HepG2 (cell line): ENCODE data around the gene CDH13. TPM values are rescaled to one million over a fixed set of nuclear protein-coding genes. Genes with fewer than 3 reads are reported as not detected.
A peak's percentile ranks its signal among the peaks of the same experiment; 100 is the strongest.

Experiments used
- ATAC-seq: fragments of 200-7000 bp; cut with Tn5 transposase; 3 replicates; pipeline ENCODE4 v1.9.1; 2020; ENCODE audit warnings: mild to moderate bottlenecking, moderate library complexity
- BruUV-seq: library from RNA; stranded (reverse); fragments of 400-500 nt; replicated peaks from 2 replicates; lab custom pipeline; 2021; lab: Mats Ljungman, UMichigan
- CTCF ChIA-PET: fragments of 300-600 bp; formaldehyde crosslinking; extraction: SDS; loops from one replicate; lab custom pipeline; 2021; ENCODE audit warnings: low total read pairs, inconsistent platforms, low intra/inter-chr PET ratio; lab: Yijun Ruan, JAX
- POLR2A ChIA-PET: fragments of 350-600 bp; sonication (Branson Sonifier 250); formaldehyde crosslinking; loops from one replicate; lab custom pipeline; 2020; ENCODE audit warnings: antibody characterized with exemption, inconsistent platforms; lab: Yijun Ruan, JAX
- DNase-seq: peaks from one replicate; pipeline ENCODE4 v3.0.0-alpha.2; 2015; ENCODE audit warnings: low spot score
- FAIRE-seq: peaks from 3 replicates; lab custom pipeline; 2011; peaks lifted over from hg19 to GRCh38; lab: Jason Lieb, UNC
- H2AFZ ChIP-seq: one replicate; pipeline ENCODE4 v1.6.1; 2011; ENCODE audit warnings: low read length, inconsistent platforms
- H3K27ac ChIP-seq: fragments of 300-600 bp; 3 replicates; pipeline ENCODE4 v1.8.0; 2011; ENCODE audit warnings: mixed run types, mild to moderate bottlenecking, mixed read lengths, low read length, inconsistent platforms; ENCODE audit not compliant: insufficient read depth; ENCODE audit errors: extremely low read length
- H3K27me3 ChIP-seq, 2 experiments: fragments of 200-600 bp in 1 of 2; 2 replicates in 1 of 2; 3 replicates in 1 of 2; pipeline versions ENCODE4 v1.6.0 to v1.8.0; 2011; ENCODE audit warnings: low read length in 2 of 2, mild to moderate bottlenecking in 2 of 2, moderate library complexity in 2 of 2, inconsistent platforms in 1 of 2; ENCODE audit not compliant: insufficient read depth in 2 of 2, control insufficient read depth in 1 of 2
- H3K36me3 ChIP-seq, 2 experiments: fragments of 200-600 bp in 1 of 2; replicated peaks in 1 of 2; 2 replicates in 1 of 2; 3 replicates in 1 of 2; pipeline versions ENCODE4 v1.5.1 to v1.8.0; 2011; ENCODE audit warnings: low read length in 2 of 2, inconsistent platforms in 1 of 2; ENCODE audit not compliant: insufficient read depth in 2 of 2, control insufficient read depth in 1 of 2
- H3K4me1 ChIP-seq: 2 replicates; pipeline ENCODE4 v1.5.1; 2012; ENCODE audit warnings: low read length, inconsistent platforms; ENCODE audit not compliant: insufficient read depth
- H3K4me2 ChIP-seq: 2 replicates; pipeline ENCODE4 v1.6.0; 2011; ENCODE audit warnings: low read depth, low read length, inconsistent platforms
- H3K4me3 ChIP-seq, 3 experiments: fragments of 200-600 bp in 1 of 3; sonication (generic), shearing (Covaris generic) in 1 of 3; replicated peaks in 1 of 3; 2 replicates each; pipeline ENCODE4 v1.5.1; 2011 to 2016; ENCODE audit warnings: low read length in 3 of 3, inconsistent platforms in 2 of 3, low read depth in 2 of 3, mild to moderate bottlenecking in 2 of 3, control low read depth in 1 of 3, mixed read lengths in 1 of 3; ENCODE audit not compliant: insufficient read depth in 1 of 3
- H3K79me2 ChIP-seq: one replicate; pipeline ENCODE4 v1.6.1; 2011; ENCODE audit warnings: low read length, inconsistent platforms; ENCODE audit not compliant: insufficient read depth
- H3K9ac ChIP-seq: 2 replicates; pipeline ENCODE4 v1.6.0; 2011; ENCODE audit warnings: mild to moderate bottlenecking, low read depth, low read length, inconsistent platforms; ENCODE audit not compliant: insufficient read depth
- H3K9me3 ChIP-seq: 2 replicates; pipeline ENCODE4 v1.5.1; 2012; ENCODE audit warnings: mild to moderate bottlenecking, low read length
- H4K20me1 ChIP-seq: 2 replicates; pipeline ENCODE4 v1.6.0; 2011; ENCODE audit warnings: inconsistent platforms, mild to moderate bottlenecking, low read length, moderate library complexity; ENCODE audit not compliant: insufficient read depth
- EHMT2 ChIP-seq: fragments of 200-600 bp; sonication (generic); IDR thresholded peaks from 2 replicates; pipeline ENCODE4 v1.7.0; 2017; ENCODE audit warnings: antibody characterized with exemption, low read depth, low read length, borderline replicate concordance
- KAT8 ChIP-seq: IDR thresholded peaks from 2 replicates; pipeline ENCODE4 v1.6.1; 2016; ENCODE audit warnings: missing genetic modification reagents, missing compliant biosample characterization
- MNT ChIP-seq: fragments of 450-650 bp; IDR thresholded peaks from 2 replicates; pipeline ENCODE4 v1.6.1; 2016
- NAIF1 ChIP-seq: sonication (generic); formaldehyde crosslinking; IDR thresholded peaks from 2 replicates; pipeline ENCODE4 v1.5.0; 2020; ENCODE audit warnings: mild to moderate bottlenecking, missing genetic modification reagents, borderline replicate concordance
- NONO ChIP-seq, 2 experiments: fragments of 450-650 bp in 1 of 2; sonication (generic) in 1 of 2; formaldehyde crosslinking in 1 of 2; IDR thresholded peaks in 1 of 2; conservative IDR thresholded peaks in 1 of 2; 2 replicates each; pipeline versions ENCODE4 v1.6.1 to v1.8.0; 2017 to 2022; ENCODE audit warnings: mild to moderate bottlenecking in 1 of 2, missing genetic modification reagents in 1 of 2, moderate library complexity in 1 of 2
- RBAK ChIP-seq: sonication (generic); formaldehyde crosslinking; IDR thresholded peaks from 2 replicates; pipeline ENCODE4 v1.5.1; 2020; ENCODE audit warnings: mild to moderate bottlenecking, missing genetic modification reagents
- ZNF10 ChIP-seq: sonication (generic); formaldehyde crosslinking; IDR thresholded peaks from 2 replicates; pipeline ENCODE4 v1.4.0; 2020; ENCODE audit warnings: mild to moderate bottlenecking, low read depth, missing genetic modification reagents, borderline replicate concordance
- ZNF501 ChIP-seq: sonication (generic); formaldehyde crosslinking; IDR thresholded peaks from 2 replicates; pipeline ENCODE4 v1.5.1; 2020; ENCODE audit warnings: mild to moderate bottlenecking, moderate library complexity, missing genetic modification reagents
- ZNF839 ChIP-seq: sonication (generic); formaldehyde crosslinking; IDR thresholded peaks from 2 replicates; pipeline ENCODE4 v1.4.0; 2020; ENCODE audit warnings: missing genetic modification reagents, mild to moderate bottlenecking, borderline replicate concordance
- WGBS: methylation state at CpG from one replicate; pipeline ENCODE4 v1.1.6; 2017; ENCODE audit warnings: low lambda C conversion rate; 5-methylcytosine and 5-hydroxymethylcytosine counted together
- in situ Hi-C: cut with HindIII; loops from 2 replicates; pipeline ENCODE4 v1.10.0; 2017; ENCODE audit warnings: low pct_unique_long_range_greater_than_20kb; ENCODE audit not compliant: extremely low pct_ligation_motif_present
- intact Hi-C: fragments of 100-400 bp; cut with micrococcal nuclease; formaldehyde crosslinking; loops from one replicate; pipeline ENCODE4 v1.10.0; 2022; ENCODE audit not compliant: unreplicated experiment
- polyA plus RNA-seq, 8 experiments: library from polyadenylated mRNA; depleted of rRNA in 3 of 8; stranded (reverse) in 7 of 8; unstranded in 1 of 8; fragments of >200 nt; fragmentation: Illumina TruSeq in 4 of 8; extraction: Trizol in 4 of 8; gene quantifications; 2 replicates each; pipeline versions ENCODE4 v1.2.1 to v1.2.3, GENCODE V29; 2011 to 2016; ENCODE audit warnings: low read depth in 4 of 8, missing spikeins in 1 of 8, mixed read lengths in 1 of 8; ENCODE audit not compliant: insufficient read depth in 1 of 8
- total RNA-seq, 5 experiments: library from RNA; depleted of rRNA; stranded (reverse); fragments of >200 nt; fragmentation: Illumina TruSeq; extraction: Trizol; gene quantifications; 2 replicates each; pipeline ENCODE4 v1.2.3, GENCODE V29; 2016; ENCODE audit warnings: low read depth in 1 of 5
- TF ChIP-seq, protein P1 (sequence below): sonication (generic); formaldehyde crosslinking; IDR thresholded peaks from 2 replicates; pipeline ENCODE4 v1.4.0; 2020; ENCODE audit warnings: missing genetic modification reagents

CDH13 gene
- total and polyA plus RNA-seq, 2 of the 13 experiments (the other 11 are each of a cell fraction or from before 2014, with no cell fraction given), result not detected

- Histone ChIP-seq H3K9me3 (no peaks in the 10 kb centered on the region), H3K36me3 (no peaks in the 10 kb centered on the region), H2AFZ (no peak overlapping the region), H3K4me3 (no peak overlapping the region), H3K27me3 (0 out of 5 replicates have a peak, but pooled peaks cover 0 to 3% of the 10 kb centered on the region in 2 experiments), H3K4me2 (no peak overlapping the region), H3K79me2 (no peaks in the 10 kb centered on the region), H3K9ac (no peak overlapping the region), H4K20me1 (no peaks in the 10 kb centered on the region), H3K4me1 (no peaks in the 10 kb centered on the region), H3K27ac (no peak overlapping the region)
- ATAC-seq (no peak), FAIRE-seq (no peak), DNase-seq (no peak)
- ChIA-PET CTCF (no interaction called here), POLR2A (no interaction called here)
- TF ChIP-seq MNT, result peak; percentile 98
- no peak for TF ChIP-seq EHMT2
- WGBS, result 52% methylated on average over 12 of the region's 12 CpGs
- intact Hi-C loops (no loop called here), in situ Hi-C loops (no loop called here)
- no TSS peak for BruUV-seq
Measured at GRCh38 chr16:83510906-83511305, 884.1 kb downstream of the CDH13 start.

- in situ Hi-C loops, result no loop called here
- Histone ChIP-seq H3K9ac (no peak overlapping the region), H3K27me3 (0 out of 5 replicates have a peak, but pooled peaks cover 0 to 3% of the 10 kb centered on the region in 2 experiments), H3K4me2 (no peak overlapping the region), H3K79me2 (no peaks in the 10 kb centered on the region), H3K4me1 (no peaks in the 10 kb centered on the region), H3K9me3 (0 out of 2 replicates have a peak, but pooled peaks cover 5% of the 10 kb centered on the region), H3K36me3 (no peaks in the 10 kb centered on the region), H4K20me1 (no peaks in the 10 kb centered on the region), H2AFZ (no peak overlapping the region), H3K4me3 (no peak overlapping the region), H3K27ac (no peak overlapping the region)
- POLR2A ChIA-PET, result no interaction called here
- CTCF ChIA-PET, result no interaction called here
- FAIRE-seq (no peak), DNase-seq (no peak), ATAC-seq (no peak)
- WGBS, result 17% methylated on average over 8 of the region's 8 CpGs
- intact Hi-C loops, result no loop called here
- no TSS peak for BruUV-seq
- TF ChIP-seq ZNF501 (CRISPR knock-in tag), result no peak
- TF ChIP-seq ZNF10 (CRISPR knock-in tag), result no peak
- no peak for TF ChIP-seq KAT8 (CRISPR knock-in tag)
- no peak for TF ChIP-seq ZNF839
- TF ChIP-seq NONO (IDR thresholded peaks at IDR 0.05), result no peak
- no peak for TF ChIP-seq NONO (CRISPR knock-in tag; conservative IDR thresholded peaks at IDR 0.05)
- TF ChIP-seq RBAK (CRISPR knock-in tag), result no peak
- no peak for TF ChIP-seq NAIF1 (CRISPR knock-in tag)
- TF ChIP-seq, protein P1, sequence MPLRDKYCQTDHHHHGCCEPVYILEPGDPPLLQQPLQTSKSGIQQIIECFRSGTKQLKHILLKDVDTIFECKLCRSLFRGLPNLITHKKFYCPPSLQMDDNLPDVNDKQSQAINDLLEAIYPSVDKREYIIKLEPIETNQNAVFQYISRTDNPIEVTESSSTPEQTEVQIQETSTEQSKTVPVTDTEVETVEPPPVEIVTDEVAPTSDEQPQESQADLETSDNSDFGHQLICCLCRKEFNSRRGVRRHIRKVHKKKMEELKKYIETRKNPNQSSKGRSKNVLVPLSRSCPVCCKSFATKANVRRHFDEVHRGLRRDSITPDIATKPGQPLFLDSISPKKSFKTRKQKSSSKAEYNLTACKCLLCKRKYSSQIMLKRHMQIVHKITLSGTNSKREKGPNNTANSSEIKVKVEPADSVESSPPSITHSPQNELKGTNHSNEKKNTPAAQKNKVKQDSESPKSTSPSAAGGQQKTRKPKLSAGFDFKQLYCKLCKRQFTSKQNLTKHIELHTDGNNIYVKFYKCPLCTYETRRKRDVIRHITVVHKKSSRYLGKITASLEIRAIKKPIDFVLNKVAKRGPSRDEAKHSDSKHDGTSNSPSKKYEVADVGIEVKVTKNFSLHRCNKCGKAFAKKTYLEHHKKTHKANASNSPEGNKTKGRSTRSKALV (CRISPR knock-in tag), result no peak
Measured at GRCh38 chr16:83513008-83513755, 886.4 kb downstream of the CDH13 start.
